ENCODE data around the gene DNASE1. TPM values are rescaled to one million over a fixed set of nuclear protein-coding genes. Genes with fewer than 3 reads are reported as not detected.

The DNASE1 gene
- total RNA-seq, 4 donors from 2014 or later: 2.5 to 7.3 (median 3.5) TPM

DNA sequence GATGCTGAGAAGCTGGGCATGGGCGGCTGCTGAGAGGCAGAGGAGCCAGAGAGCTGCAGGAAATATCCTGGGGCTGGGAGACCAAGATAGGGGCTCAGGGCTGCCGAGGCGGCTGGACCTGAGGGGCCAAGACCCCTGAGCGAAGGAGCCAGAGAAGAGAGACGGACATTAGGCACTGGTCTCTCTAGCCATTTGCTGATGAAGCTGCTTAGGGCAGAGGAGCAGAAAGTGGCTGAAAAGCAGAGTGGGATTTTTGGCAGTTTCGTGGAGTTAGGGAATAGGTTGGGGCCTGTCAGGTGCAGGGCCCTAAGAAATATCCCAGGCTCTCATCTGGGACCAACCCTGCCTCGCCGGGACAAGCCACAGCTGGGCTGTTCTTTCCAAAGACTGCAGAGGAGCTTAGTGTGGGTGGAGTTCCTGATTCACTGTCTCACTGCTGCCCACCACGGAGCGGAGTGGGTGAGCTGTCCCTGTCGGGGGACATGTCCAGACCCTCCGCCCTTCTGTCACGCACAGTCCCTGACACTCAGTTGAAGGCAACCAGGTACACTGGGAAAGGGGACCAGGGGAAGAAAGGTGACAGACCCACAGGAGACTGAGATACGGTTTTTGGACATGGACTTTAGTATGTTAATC lies 11.3 kb upstream of the DNASE1 start:
- H3K27me3 ChIP-seq: no peaks in the 10 kb centered on the region
- no peak for TF ChIP-seq POLR2A (IDR thresholded peaks at IDR 0.05)
- TF ChIP-seq, protein P1, sequence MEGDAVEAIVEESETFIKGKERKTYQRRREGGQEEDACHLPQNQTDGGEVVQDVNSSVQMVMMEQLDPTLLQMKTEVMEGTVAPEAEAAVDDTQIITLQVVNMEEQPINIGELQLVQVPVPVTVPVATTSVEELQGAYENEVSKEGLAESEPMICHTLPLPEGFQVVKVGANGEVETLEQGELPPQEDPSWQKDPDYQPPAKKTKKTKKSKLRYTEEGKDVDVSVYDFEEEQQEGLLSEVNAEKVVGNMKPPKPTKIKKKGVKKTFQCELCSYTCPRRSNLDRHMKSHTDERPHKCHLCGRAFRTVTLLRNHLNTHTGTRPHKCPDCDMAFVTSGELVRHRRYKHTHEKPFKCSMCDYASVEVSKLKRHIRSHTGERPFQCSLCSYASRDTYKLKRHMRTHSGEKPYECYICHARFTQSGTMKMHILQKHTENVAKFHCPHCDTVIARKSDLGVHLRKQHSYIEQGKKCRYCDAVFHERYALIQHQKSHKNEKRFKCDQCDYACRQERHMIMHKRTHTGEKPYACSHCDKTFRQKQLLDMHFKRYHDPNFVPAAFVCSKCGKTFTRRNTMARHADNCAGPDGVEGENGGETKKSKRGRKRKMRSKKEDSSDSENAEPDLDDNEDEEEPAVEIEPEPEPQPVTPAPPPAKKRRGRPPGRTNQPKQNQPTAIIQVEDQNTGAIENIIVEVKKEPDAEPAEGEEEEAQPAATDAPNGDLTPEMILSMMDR (IDR thresholded peaks at IDR 0.05 in 4 of 5, conservative IDR thresholded peaks at IDR 0.05 in 1 of 5): no peak
- no peak for DNase-seq
- H3K27ac ChIP-seq: no peak overlapping the region
- in situ Hi-C loops (cut with MboI; ENCODE audit: low sequenced_read_pairs in 4 of 4) (no loop called here), intact Hi-C loops (cut with DNase I; ENCODE audit: low total_unique reads) (no loop called here)
- no peaks in the 10 kb centered on the region for H3K36me3 ChIP-seq
- H3K9me3 ChIP-seq: no peaks in the 10 kb centered on the region
- no peak for ATAC-seq
- H3K4me1 ChIP-seq: peaks cover 12 to 17% of the 10 kb centered on the region in 2 donors
- H3K4me3 ChIP-seq: no peak overlapping the region

DNA sequence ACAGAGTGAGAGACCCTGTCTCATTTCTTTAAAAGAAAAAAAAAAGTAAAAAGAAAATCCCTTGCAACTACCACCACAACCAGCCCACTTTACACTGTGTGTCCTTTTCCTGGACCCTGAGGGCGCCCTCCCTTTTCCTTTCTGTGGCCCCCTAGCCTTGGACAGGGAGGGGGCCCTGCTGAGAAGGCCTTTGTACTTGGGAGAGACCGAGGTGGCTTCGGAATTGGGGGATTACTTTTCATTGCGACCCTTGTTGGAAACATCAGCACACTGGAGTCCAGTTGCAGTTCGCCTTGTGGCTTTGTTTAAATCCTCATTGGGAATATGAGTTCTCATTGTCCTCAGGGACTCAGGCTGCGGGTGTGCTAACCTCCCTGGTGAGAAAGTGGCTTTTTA lies 9.4 kb upstream of the DNASE1 start:
- no peaks in the 10 kb centered on the region for H3K36me3 ChIP-seq
- H3K27ac ChIP-seq: no peak overlapping the region
- TF ChIP-seq, protein P1 (IDR thresholded peaks at IDR 0.05 in 4 of 5, conservative IDR thresholded peaks at IDR 0.05 in 1 of 5): no peak
- TF ChIP-seq POLR2A (IDR thresholded peaks at IDR 0.05): no peak
- no peaks in the 10 kb centered on the region for H3K9me3 ChIP-seq
- DNase-seq: no peak
- no peaks in the 10 kb centered on the region for H3K27me3 ChIP-seq
- no peak overlapping the region for H3K4me3 ChIP-seq
- in situ Hi-C loops (cut with MboI; ENCODE audit: low sequenced_read_pairs in 4 of 4): no loop called here
- intact Hi-C loops (cut with DNase I; ENCODE audit: low total_unique reads): no loop called here
- ATAC-seq: no peak
- peaks cover 12 to 17% of the 10 kb centered on the region in 2 donors for H3K4me1 ChIP-seq

DNA sequence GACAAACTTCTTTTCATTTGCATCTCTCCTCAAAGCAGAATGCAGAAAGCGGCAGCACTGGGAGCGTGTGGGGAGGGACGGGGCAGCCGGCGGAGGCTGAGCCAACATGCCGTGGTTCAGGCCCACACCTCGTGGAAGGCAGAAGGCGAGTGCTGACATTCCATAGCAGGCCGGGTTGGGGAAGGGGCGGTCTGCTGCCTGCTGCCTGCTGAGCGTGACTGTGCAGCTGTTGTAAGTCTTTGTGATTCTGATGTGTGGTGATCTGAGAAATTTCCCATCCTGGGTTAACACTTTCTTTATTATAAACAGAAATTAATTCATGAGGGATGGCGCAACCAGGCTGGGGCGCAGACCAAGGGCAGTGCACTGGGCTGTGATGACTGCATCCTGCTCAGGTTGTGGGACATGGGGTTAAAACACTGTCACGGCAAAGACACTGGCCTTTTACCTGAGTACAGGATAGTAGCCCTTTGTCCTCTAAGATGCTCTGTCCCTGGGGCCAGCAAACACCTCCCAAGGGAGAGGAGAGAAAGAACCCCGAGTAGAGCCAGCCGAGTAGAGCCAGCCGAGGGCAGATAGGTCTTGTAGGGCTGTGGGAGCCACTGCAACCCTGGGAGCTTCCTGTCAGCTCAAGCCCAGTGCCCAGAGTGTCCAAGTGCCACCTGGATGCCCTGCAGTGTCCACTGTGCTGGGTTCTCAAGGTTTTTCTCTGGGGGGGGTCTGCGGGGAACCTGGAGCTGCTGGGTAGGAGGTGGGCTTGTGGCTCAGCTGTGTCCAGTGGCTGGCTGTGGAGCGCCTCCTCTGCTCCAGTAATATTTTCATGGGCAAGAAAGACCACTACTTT lies 8.8 kb upstream of the DNASE1 start:
- intact Hi-C loops (cut with DNase I; ENCODE audit: low total_unique reads) (no loop called here), in situ Hi-C loops (cut with MboI; ENCODE audit: low sequenced_read_pairs in 4 of 4) (no loop called here)
- DNase-seq: no peak

DNA sequence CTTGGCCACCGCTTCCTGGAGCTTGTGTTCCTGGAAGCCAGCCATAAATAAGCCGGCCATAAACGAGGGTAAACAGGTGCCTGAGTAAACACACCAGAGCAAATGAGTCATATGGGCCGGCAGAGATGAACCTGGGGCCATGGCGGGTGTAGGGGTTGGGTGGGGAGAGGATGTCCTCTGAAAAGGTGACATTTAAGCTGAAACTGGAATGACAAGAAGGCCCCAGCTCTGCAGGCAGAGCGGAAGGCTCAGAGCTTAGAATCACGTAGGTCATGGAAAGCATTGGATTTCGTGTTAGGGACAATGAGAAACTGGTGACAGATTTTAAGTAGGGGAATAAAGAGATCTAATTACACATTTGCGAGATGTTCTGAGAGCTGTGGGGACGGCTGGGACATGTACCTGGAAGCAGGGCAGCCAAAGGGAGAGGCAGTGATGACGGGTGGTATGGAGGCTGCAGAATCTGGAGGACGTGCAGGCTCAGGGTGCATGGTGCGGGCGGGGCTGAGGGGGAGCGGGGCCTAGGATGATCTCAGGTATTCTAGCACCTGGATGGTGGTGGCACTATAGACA lies 8.1 kb upstream of the DNASE1 start:
- TF ChIP-seq, protein P1 (IDR thresholded peaks at IDR 0.05 in 4 of 5, conservative IDR thresholded peaks at IDR 0.05 in 1 of 5): no peak
- TF ChIP-seq POLR2A (IDR thresholded peaks at IDR 0.05): no peak
- DNase-seq (peak; percentile 47 to 63), ATAC-seq (peak; percentile 86 to 87)
- H3K36me3 ChIP-seq: peaks cover 0 to 2% of the 10 kb centered on the region in 2 donors
- H3K4me3 ChIP-seq: no peak overlapping the region
- peaks cover 12 to 17% of the 10 kb centered on the region in 2 donors for H3K4me1 ChIP-seq
- H3K9me3 ChIP-seq: no peaks in the 10 kb centered on the region
- intact Hi-C loops (cut with DNase I; ENCODE audit: low total_unique reads): no loop called here
- peak overlapping the region; percentile 64 to 78 (median 71) for H3K27ac ChIP-seq
- no peaks in the 10 kb centered on the region for H3K27me3 ChIP-seq
- in situ Hi-C loops (cut with MboI; ENCODE audit: low sequenced_read_pairs in 4 of 4): no loop called here

More for the DNA sequence above, 8.8 kb upstream of the DNASE1 start:
- Histone ChIP-seq H3K4me1 (peaks cover 12 to 17% of the 10 kb centered on the region in 2 donors), H3K9me3 (no peaks in the 10 kb centered on the region), H3K27ac (peak overlapping the region; percentile 64 to 78 (median 71)), H3K36me3 (no peaks in the 10 kb centered on the region), H3K4me3 (no peak overlapping the region), H3K27me3 (no peaks in the 10 kb centered on the region)
- ATAC-seq: peak; percentile 27 to 43
- TF ChIP-seq, protein P1 (IDR thresholded peaks at IDR 0.05 in 4 of 5, conservative IDR thresholded peaks at IDR 0.05 in 1 of 5): no peak
- TF ChIP-seq POLR2A (IDR thresholded peaks at IDR 0.05): no peak

Measured in gastrocnemius medialis (tissue), 4 donors.